NCI-H446 (cell line): ENCODE data around the gene SENP5.
"Not testable (repeated sequence)": the region's sequence is repeated elsewhere in the genome, so short reads cannot be mapped to it uniquely, and the experiment has no call there.

Experiments used
- DNase-seq, 2 experiments: peaks; one replicate each; lab custom pipeline; 2025; lab: John Stamatoyannopoulos, UW

Gene SENP5

DNA sequence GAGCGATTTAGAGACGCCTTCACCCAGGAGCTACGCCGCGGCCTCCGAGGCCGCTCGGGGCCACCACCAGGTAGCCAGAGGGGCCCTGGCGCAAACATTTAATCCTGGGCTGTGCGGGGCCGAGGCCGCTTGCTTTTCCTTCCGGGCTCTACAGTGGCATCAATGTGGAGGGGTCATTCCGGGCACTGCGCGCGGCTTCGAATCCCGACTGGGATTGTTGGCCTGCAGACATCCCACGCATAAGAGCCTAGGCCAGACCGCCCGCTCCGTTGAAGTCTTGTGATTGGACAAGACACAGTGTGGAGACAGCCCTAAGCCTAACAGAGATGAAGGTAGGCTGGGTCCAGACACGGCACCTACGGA lies 75.2 kb downstream of the SENP5 start:
- no peak for DNase-seq

GRCh38 chr3:196944037-196944790 lies 76.5 kb downstream of the SENP5 start:
- not testable (repeated sequence) for DNase-seq

GRCh38 chr3:196947136-196947859 lies 79.6 kb downstream of the SENP5 start:
- no peak for DNase-seq

DNA sequence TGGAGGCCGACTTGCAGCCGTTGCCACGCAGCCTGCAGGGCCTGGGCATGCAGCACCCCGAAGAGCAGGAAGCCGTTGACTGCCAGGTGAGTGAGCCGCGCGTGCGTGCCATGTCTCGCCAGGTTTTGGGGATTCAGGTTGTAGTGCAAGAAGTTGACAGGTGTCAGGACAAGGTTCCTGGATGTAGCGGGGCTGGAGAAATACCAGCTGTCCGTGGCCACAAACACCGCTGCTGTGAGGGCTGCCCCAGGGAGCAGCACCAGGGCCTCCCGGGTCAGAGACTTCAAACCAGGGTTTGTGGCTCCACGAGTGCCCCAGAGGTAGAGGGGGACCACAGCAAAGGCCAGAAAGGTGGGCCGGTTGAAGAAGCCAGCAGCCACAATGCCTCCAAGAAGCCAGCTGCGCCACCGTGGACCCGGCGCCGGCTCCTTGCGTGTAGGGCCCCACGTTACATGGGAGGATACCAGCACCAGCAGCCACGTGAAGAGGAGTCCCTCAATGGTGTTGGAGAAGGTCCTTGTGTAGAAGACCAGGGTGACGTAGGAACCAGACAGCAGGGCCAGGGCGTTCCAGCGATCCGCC lies 80.2 kb downstream of the SENP5 start:
- no peak for DNase-seq

DNA sequence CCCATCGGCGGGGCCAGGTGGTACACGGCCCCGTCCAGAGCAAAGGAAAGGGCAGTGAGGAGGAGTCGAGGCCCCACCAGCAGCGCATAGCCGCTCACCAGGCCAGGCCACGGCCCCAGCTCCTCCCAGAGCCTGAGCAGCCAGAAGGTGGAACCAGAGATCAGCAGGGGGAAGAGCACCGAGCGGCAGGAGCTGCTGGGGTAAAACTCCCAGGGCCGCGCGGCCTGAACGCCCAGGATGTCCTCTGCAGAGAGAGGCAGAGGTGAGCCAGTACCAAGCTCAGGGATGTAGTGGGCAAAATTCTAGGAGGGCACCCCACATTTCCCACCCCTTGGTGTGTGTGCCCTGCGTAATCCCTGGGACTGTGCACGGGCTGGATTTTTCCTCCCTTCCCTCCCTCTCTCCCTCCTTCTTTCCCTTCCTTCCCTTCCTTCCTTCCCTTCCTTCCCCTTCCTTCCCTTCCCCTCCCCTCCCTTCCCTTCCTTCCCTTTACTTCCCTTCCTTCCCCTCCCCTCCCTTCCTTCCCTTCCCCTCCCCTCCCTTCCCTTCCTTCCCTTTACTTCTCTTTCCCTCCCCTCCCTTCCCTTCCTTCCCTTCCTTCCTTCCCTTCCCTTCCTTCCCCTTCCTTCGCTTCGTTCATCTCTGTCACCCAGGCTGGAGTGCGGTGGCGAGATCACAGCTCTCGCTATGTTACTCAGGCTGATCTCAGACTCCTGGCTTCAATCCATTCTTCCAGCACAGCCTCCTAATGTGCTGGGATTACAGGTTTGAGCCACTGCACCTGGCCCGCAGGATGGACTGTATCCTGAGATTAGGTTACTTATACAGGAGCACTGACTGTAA lies 80.9 kb downstream of the SENP5 start:
- DNase-seq = no peak

DNA sequence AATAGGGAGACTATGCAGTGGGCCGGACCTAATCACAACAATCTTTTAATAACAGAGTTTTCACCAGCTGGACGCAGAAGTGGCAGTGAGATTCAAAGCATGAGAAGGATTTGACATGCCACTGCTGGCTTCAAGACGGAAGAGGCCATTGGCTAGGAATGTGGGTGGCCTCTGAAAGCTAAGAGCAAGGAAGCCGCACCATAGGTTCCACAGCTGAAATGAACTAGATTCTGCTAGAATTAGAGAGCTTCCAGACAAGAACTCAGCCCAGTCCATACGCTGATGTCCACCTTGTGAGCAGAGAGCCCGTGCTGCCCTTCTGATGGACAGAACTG lies 81.5 kb downstream of the SENP5 start:
- DNase-seq = no peak

GRCh38 chr3:196949750-196950149 lies 82.0 kb downstream of the SENP5 start:
- DNase-seq = no peak

DNA sequence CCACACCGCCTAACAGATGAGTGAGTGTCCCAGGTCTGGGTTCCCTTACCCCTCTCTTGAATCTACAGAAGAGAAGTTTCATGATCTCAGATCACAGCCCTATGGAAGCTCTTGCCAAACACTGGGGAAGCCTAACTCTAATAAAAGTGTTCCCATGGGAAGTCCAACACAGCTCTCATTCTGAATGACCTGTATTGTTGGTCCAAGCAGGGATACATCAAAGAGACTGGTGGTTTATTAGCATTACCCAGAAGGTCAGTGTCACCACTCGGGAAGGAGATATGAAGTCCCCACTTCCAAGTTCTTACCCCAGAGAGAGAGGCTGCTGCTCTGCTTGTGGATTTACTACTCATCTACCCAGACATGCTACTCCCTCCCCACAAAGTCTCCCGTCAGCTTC lies 83.7 kb downstream of the SENP5 start:
- DNase-seq = no peak

DNA sequence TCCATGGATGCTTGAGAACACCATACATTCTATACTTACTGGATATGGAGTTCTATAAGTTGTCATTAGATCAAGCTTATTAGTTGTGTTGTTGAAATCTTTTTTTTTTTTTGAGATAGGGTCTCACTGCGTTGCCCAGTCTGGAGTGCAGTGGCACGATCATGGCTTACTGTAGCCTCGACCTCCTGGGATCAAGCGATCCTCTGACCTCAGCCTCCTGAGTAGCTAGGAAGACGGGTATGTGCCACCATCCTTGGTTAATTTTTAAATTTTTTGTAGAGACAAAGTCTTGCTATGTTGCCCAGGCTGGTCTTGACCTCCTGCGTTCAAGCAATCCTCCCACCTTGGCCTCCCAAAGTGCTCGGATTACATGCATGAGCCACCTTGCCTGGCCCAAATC lies 87.1 kb downstream of the SENP5 start:
- DNase-seq = no peak

DNA sequence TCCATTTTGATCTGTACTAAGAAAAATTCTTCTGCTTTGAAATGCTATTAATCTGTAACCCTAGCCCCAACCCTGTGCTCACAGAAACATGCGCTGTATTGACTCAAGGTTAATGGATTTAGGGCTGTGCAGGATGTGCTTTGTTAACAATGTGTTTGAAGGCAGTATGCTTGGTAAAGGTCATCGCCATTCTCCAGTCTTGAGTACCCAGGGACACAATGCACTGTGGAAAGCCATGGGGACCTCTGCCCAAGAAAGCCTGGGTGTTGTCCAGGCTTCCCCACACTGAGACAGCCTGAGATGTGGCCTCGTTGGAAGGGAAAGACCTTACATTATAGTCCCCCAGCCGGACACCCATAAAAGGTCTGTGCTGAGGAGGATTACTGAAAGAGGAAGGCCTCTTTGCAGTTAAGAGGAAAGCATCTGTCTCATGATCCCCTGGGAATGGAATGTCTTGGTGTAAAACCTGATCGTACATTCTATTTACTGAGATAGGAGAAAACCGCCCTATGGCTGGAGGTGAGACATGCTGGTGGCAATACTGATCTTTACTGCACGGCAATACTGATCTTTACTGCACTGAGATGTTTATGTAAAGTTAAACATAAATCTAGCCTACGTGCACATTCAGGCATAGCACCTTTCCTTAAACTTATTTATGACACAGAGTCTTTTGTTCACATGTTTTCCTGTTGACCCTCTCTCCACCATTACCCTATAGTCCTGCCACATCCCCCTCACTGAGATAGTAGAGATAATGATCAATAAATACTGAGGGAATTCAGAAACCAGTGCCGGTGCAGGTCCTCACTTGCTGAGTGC lies 94.6 kb downstream of the SENP5 start:
- DNase-seq = no peak

GRCh38 chr3:196962930-196963630 lies 95.4 kb downstream of the SENP5 start:
- DNase-seq = no peak

DNA sequence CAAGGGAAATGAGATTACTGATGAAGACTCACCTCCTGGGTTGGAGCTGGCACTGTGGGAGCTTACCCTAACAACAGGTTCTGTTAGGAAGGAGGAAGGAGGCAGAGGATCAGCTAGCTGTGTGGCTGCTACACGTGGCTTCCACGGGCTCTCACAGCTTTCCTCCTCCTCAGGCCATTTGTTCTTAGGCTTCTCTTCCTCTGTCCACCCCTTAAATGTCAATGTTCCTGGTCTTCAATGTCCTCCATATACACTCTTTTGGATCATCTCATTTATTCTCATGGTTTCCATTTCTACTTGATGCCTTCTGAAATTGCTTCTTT lies 95.9 kb downstream of the SENP5 start:
- DNase-seq = no peak

- DNase-seq = no peak
Measured at GRCh38 chr3:196965112-196965803, 97.5 kb downstream of the SENP5 start.

DNA sequence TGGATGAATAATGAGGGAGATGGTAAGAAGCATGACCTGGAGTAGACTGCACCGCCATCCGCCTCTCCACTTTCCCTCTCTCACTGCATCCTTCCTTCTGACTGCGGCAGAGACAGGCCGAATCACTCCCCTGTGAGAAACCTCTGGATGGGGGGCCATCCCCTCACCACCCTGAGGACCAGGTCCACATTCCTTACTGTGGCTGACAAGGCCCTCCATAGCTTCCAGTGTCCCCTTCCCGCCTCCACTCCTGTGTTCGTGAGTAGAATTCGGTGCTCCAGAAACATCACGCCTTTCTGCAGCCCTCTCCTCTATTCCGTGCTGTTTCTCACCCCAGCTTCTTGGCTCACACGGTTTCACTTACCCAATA lies 98.1 kb downstream of the SENP5 start:
- no peak for DNase-seq

- DNase-seq = no peak
Measured at GRCh38 chr3:196966526-196967401, 99.0 kb downstream of the SENP5 start.

DNA sequence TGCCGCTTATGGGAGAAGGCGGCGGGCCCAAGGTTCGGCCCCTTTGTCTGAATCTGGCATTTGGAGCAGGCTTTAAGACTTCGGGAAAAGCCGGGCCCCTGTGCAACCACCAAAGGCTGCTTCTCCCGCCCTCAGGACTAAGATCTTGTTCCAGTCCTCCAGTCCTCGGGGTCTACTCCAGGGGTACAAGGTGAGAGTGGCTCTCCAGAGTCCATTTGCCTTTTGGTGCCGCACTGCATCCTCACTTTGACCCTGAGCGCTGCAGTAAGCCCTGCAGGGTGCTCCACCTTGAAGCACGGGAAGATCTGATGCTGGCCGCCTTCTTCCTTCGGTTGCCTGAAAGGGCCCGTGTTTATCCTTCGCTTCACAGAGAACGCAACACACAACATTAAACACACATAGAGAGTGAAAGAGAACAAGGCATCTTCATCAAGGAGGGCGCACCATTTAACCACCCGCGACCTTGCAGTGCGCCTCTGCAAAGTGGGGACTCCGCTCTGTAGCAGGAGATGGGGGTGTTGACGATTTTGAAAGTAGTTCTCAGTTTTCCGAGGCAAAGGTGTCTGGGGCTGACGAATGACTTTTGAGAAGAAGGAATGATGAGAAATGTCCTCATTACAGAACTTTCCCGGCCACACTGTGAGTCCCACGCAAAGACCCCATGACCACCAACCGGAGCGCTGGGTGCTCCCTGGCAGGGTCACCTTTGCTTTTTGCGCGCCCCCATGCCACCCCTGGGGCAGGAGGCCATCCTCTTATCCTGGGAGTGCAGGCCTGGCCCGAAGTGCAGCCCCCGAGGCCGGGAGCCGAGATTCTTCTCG lies 99.9 kb downstream of the SENP5 start:
- no peak for DNase-seq

GRCh38 chr3:196968233-196969133 lies 100.8 kb downstream of the SENP5 start, which contains the start of gene PIGZ:
TSS of gene PIGZ (minus strand) at chr3:196968833. CDS start at chr3:196952031, 16,802 bp downstream.
- DNase-seq = peak in 1 of 2 experiments; percentile 61
